ENCODE results near the gene POU2F3.

DNA sequence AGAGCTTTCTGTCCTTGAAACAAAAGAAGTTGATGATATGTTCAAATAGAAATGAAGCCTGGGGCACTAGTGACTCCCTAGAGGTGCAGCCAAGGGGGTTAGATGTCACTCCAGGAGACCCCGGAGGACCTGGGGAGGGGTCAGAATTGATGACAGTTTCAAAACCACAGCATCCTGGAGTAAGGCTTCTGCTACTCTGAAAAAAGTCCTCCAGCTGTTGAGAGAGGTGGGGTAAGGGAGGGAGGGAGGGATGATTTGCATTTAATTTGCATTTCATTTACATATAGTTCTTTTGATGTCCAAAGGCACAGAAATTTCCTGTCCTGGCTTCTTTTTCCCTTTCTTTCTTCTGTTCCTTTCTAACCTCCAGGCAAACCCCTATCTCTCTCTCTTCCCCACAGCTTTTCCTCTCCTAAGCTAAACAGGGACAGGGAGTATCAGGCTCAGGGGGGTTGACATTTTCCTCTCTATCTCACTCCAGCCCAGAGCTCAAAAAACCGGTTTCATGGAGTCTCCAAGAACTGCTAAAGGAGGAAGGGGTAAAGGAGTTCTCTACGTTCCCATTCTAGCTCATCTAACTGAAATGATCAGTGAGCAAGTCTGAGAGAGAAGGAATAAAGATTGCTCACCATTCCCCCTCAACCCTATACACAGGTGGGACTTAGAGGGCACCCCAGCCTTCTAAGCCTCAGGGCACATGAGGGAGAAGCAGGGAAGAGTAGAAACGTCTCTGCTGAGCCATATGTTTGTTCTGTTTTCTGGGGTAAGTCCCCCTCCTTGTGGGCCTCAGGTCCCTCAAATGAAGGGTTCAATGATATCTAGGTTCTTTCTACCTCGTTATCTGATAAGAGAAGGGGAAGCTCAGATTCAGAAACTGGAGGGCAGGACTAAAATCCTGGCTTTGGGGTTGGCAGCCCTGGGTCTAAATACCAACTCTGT is 3.5 kb upstream of the POU2F3 start:
- TF ChIP-seq, protein P1, sequence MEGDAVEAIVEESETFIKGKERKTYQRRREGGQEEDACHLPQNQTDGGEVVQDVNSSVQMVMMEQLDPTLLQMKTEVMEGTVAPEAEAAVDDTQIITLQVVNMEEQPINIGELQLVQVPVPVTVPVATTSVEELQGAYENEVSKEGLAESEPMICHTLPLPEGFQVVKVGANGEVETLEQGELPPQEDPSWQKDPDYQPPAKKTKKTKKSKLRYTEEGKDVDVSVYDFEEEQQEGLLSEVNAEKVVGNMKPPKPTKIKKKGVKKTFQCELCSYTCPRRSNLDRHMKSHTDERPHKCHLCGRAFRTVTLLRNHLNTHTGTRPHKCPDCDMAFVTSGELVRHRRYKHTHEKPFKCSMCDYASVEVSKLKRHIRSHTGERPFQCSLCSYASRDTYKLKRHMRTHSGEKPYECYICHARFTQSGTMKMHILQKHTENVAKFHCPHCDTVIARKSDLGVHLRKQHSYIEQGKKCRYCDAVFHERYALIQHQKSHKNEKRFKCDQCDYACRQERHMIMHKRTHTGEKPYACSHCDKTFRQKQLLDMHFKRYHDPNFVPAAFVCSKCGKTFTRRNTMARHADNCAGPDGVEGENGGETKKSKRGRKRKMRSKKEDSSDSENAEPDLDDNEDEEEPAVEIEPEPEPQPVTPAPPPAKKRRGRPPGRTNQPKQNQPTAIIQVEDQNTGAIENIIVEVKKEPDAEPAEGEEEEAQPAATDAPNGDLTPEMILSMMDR (IDR thresholded peaks at IDR 0.05; ENCODE audit: low read depth, low read length) = no peak
- no peak for TF ChIP-seq MAX (IDR thresholded peaks at IDR 0.05; ENCODE audit: low read depth, low read length)

All from NB4 (cell line).